Measurements from ENCODE around the gene ARMC8. TPM values are rescaled to one million over a fixed set of nuclear protein-coding genes. Genes with fewer than 3 reads are reported as not detected.

ARMC8 gene
- total RNA-seq, 2 donors from 2014 or later: 29.8 to 103 TPM

DNA sequence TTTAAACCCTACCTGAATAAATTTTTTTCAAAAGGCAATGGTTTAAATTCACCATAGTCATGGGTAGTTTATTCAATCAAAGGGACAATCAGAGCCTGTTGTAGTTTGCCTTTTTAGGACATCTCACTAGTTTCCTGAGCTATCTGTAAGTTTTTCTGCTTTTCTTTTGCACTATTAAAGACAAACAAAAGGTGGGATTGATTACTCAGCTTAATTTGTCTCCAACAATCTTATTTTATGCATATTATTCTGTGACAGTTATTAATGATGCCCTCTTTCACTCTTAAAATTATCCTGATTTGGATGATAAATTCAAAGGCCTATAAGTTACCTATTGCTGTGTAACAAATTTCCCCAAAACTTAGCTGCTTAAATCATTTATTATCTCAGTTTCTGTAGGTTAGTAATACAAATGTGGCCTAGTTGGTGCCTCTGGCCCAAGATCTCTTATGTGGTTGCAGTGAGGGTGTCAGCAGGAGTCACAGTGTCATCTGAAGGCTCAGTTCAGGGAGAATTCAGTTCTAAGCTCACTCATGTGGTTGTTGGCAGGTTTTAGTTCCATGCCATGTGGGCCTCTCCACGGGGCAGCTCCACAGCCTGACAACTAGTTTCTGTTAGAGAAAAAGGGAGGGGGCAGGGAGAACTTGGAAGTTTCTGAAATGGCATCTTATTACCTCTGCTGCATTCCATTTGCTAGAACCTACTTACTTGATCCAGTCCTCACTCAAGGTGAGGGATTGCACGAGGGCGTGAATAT, 16.0 kb downstream of the ARMC8 start:
- H3K27ac ChIP-seq: no peak overlapping the region
- TF ChIP-seq POLR2A (IDR thresholded peaks at IDR 0.05): no peak
- TF ChIP-seq, protein P1, sequence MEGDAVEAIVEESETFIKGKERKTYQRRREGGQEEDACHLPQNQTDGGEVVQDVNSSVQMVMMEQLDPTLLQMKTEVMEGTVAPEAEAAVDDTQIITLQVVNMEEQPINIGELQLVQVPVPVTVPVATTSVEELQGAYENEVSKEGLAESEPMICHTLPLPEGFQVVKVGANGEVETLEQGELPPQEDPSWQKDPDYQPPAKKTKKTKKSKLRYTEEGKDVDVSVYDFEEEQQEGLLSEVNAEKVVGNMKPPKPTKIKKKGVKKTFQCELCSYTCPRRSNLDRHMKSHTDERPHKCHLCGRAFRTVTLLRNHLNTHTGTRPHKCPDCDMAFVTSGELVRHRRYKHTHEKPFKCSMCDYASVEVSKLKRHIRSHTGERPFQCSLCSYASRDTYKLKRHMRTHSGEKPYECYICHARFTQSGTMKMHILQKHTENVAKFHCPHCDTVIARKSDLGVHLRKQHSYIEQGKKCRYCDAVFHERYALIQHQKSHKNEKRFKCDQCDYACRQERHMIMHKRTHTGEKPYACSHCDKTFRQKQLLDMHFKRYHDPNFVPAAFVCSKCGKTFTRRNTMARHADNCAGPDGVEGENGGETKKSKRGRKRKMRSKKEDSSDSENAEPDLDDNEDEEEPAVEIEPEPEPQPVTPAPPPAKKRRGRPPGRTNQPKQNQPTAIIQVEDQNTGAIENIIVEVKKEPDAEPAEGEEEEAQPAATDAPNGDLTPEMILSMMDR (IDR thresholded peaks at IDR 0.05): no peak
- no peaks in the 10 kb centered on the region for H3K9me3 ChIP-seq
- intact Hi-C loops (cut with DNase I): no loop called here
- no peaks in the 10 kb centered on the region for H3K36me3 ChIP-seq (replicated peaks in 1 of 2; ENCODE audit: insufficient read depth in 1 of 2, low read depth in 2 of 2)
- H3K4me1 ChIP-seq: peaks cover 7% of the 10 kb centered on the region
- ATAC-seq (no peak), DNase-seq (no peak)
- H3K4me3 ChIP-seq: no peak overlapping the region
- WGBS, 2 donors: 96 to 97% methylated on average over 3 of the region's 3 CpGs
- H3K27me3 ChIP-seq: no peaks in the 10 kb centered on the region

DNA sequence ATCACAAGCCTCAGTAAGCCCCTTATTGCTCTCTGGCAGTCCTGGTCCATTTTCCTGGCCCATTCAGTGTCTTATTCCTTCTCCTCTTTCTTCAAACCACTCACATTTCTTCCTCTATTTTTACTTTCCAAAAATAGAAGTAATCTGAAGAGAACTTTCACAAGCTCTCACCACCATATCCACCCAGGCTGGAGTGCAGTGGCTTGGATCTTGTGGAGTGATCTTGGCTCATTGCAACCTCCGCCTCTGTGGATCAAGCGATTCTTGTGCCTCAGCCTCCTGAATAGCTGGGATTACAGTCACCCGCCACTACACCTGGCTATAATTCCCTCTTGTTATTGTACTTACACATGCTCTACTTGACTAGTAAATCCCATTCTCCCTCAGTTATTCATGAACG, 16.8 kb downstream of the ARMC8 start:
- Histone ChIP-seq H3K4me3 (no peak overlapping the region), H3K36me3 (replicated peaks in 1 of 2; ENCODE audit: insufficient read depth in 1 of 2, low read depth in 2 of 2) (no peaks in the 10 kb centered on the region), H3K27me3 (no peaks in the 10 kb centered on the region), H3K9me3 (no peaks in the 10 kb centered on the region), H3K4me1 (peaks cover 7% of the 10 kb centered on the region), H3K27ac (no peak overlapping the region)
- TF ChIP-seq POLR2A (IDR thresholded peaks at IDR 0.05): no peak
- TF ChIP-seq, protein P1 (IDR thresholded peaks at IDR 0.05): no peak
- intact Hi-C loops (cut with DNase I): no loop called here
- ATAC-seq: no peak
- 80 to 90% methylated on average over 4 of the region's 4 CpGs for WGBS, 2 donors
- no peak for DNase-seq

DNA sequence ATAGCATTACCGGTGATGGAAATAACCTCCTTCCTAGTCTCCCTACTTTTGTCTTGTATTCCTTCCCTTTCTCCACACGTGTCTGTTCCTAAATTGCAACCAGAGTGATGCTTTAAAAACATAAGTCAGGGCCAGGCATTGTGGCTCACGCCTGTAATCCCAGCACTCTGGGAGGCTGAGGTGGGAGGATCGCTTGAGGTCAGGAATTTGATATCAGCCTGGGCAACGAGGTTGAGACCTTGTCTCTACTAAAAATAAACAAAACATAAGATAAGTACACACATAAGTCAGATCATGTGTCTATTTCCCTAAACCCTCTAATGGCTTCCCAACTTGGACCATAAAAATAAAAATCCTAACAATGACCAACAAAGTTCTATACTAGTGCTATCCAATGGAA, 18.4 kb downstream of the ARMC8 start:
- Histone ChIP-seq H3K27me3 (no peaks in the 10 kb centered on the region), H3K27ac (no peak overlapping the region), H3K36me3 (replicated peaks in 1 of 2; ENCODE audit: insufficient read depth in 1 of 2, low read depth in 2 of 2) (no peaks in the 10 kb centered on the region), H3K4me3 (no peak overlapping the region), H3K4me1 (peaks cover 7% of the 10 kb centered on the region), H3K9me3 (no peaks in the 10 kb centered on the region)
- intact Hi-C loops (cut with DNase I): no loop called here
- TF ChIP-seq, protein P1 (IDR thresholded peaks at IDR 0.05): no peak
- no peak for TF ChIP-seq POLR2A (IDR thresholded peaks at IDR 0.05)
- no peak for DNase-seq
- no peak for ATAC-seq
- WGBS, 2 donors: 69 to 73% methylated on average over 5 of the region's 5 CpGs

DNA sequence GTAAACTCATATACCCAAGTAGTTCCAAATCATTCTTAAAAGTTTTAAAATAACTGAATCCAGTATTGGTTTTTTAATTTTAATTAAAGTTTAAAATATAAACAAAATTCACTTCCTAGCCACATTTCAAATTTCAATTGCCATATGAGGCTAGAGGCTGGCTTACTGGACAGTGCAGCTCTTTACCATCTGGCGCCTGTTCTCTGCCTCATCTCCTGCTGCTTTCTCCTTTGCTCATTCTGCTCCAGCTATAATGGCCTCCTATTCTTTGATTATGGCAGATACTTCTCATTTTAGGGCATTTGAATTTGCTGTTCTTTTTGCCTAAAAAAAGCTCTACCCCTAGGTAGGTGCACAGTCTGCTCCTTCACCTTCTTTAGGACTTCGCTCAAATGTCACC, 19.1 kb downstream of the ARMC8 start:
- Histone ChIP-seq H3K27me3 (no peaks in the 10 kb centered on the region), H3K9me3 (no peaks in the 10 kb centered on the region), H3K36me3 (replicated peaks in 1 of 2; ENCODE audit: insufficient read depth in 1 of 2, low read depth in 2 of 2) (no peaks in the 10 kb centered on the region), H3K4me1 (peaks cover 7% of the 10 kb centered on the region), H3K27ac (no peak overlapping the region), H3K4me3 (no peak overlapping the region)
- WGBS, 2 donors: 98% methylated on average over 2 of the region's 2 CpGs
- intact Hi-C loops (cut with DNase I): no loop called here
- ATAC-seq: no peak
- TF ChIP-seq POLR2A (IDR thresholded peaks at IDR 0.05): no peak
- TF ChIP-seq, protein P1 (IDR thresholded peaks at IDR 0.05): no peak
- no peak for DNase-seq

DNA sequence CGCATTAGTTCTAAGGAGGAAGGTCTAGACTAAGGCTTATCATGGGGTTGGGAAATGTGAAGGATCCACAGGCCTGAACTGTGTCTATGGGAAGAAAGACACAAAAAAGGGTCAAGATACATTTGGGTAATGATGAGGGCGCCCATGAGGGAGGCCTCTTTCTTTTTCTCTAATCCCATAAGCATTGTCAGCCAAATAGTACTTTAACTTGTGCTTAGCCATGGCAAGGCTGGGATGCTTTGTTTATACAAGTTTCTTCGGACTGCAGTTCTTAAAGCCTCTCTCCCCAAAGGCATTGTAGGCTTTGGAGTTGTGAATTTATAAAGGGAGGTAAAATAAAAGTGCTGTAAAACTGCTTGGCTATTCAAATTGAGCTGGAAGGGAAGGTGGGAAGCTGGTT, 23.4 kb downstream of the ARMC8 start:
- Histone ChIP-seq H3K27ac (no peak overlapping the region), H3K4me3 (no peak overlapping the region), H3K36me3 (replicated peaks in 1 of 2; ENCODE audit: insufficient read depth in 1 of 2, low read depth in 2 of 2) (no peaks in the 10 kb centered on the region), H3K4me1 (peaks cover 2% of the 10 kb centered on the region), H3K9me3 (no peaks in the 10 kb centered on the region), H3K27me3 (no peaks in the 10 kb centered on the region)
- no peak for DNase-seq
- whole genome bisulfite sequencing, 2 donors: 93% methylated on average over 3 of the region's 3 CpGs
- intact Hi-C loops (cut with DNase I): no loop called here
- ATAC-seq: no peak
- no peak for TF ChIP-seq POLR2A (IDR thresholded peaks at IDR 0.05)
- TF ChIP-seq, protein P1 (IDR thresholded peaks at IDR 0.05): no peak

Data from body of pancreas (tissue), 4 donors.